Adrenal gland (tissue), 5 donors: ENCODE measurements around the gene SLC24A3.

ENCODE experiments used
- CTCF ChIP-seq, 6 experiments: fragments of 450-650 bp in 4 of 6; fragments of 200-600 bp in 2 of 6; sonication (generic) in 1 of 6; IDR thresholded peaks; 1 replicate in 5 of 6; 2 replicates in 1 of 6; pipeline versions ENCODE4 v1.5.1 to v1.8.0; 2016 to 2021; ENCODE audit warnings: antibody characterized with exemption in 6 of 6, mild to moderate bottlenecking in 2 of 6, moderate library complexity in 1 of 6
- POLR2A ChIP-seq, 2 donors: fragments of 450-650 bp; IDR thresholded peaks; one replicate each; pipeline ENCODE4 v1.6.1; 2017; ENCODE audit warnings: antibody characterized with exemption in 2 of 2, mild to moderate bottlenecking in 2 of 2, moderate library complexity in 1 of 2
- donor health status: DM: no; HTN: no; CAD: no.

GRCh38 chr20:19433371-19434350 is 221.2 kb downstream of the SLC24A3 start:
- TF ChIP-seq CTCF (IDR thresholded peaks at IDR 0.05), result no peak
- TF ChIP-seq POLR2A (IDR thresholded peaks at IDR 0.05), result no peak
